Hematopoietic multipotent progenitor cell treated with erythropoietin and hydrocortisone succinate and interleukin-3 and kit ligand, for 4 days (in vitro differentiated cells): ENCODE results near the gene SDCBP2.

Experiments used
- DNase-seq: peaks from one replicate; pipeline ENCODE4 v3.0.0-alpha.2; 2015

Gene SDCBP2

DNA sequence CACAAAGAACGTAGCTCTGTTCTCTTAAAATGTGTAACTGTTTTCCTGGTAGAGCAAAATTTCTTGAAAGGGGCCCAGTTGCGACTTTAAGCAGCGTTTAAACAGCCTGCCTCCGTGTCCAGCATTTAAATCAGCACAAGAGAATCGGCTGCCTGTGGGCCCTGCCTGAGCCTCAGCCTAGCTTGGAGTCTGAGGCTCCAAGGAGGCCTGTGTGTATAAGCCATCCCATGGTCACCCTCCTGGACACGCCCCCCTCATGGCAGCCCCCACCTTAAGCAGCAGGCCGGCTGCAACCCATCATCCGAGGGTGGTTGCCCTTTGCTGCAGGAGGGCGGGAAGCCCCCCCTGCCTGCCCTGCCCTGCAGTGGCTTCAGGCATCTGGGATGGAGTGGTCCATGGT is 18.9 kb downstream of the SDCBP2 start:
- no peak for DNase-seq

DNA sequence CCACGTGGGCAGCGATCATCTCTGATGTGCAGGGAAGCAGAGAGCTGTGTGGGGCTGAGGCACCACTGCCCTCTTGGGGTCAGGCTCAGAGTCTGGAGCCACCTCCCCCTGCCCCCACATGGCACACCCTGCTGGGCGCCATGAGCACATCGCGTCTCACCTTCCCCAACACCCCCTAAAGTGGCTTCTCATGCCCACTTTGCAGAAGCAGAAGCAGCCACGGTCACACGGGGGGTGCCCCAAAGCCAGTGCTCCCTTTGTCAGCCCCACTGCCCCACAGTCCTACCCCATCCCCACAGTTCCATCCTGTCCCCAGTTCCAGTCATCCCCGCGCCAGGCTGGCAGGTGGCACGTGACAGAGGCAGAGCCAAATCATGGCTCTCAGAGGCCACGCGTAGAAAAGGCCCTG is 19.5 kb downstream of the SDCBP2 start:
- DNase-seq = peak; percentile 12

- no peak for DNase-seq
Observed at GRCh38 chr20:1308702-1309095, 20.2 kb downstream of the SDCBP2 start.

DNA sequence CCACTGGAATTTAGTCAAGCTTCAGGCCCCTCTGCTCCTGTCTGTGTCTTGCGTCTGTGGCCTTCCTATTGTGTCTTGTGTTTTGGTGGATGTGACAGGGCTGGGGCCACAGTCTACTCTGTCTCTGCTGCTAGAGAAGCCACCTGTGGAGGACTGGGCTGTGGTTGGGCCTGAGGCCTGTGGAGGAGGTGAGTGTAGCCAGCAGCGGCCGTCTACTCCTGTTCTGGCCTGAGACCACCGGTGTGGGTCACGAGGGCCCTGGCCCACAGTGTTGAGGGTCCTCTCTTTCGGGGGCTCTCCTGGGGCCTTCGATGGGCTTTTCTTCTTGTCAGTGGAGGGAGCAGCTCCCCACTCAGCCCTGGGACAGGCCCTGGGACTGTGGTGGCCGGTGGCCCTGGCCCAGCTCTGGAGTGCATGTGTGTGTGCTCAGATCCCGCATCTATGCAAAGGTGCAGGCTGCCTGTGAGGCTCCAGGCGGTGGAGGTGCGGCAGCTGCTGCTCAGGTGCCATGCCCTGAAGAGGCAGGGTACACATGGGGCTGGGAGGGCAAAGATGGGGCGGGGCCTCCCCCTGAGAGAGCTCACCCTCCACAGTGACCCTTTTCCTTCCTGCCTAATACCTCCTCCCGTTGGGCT is 20.8 kb downstream of the SDCBP2 start:
- DNase-seq = no peak

- no peak for DNase-seq
Observed at GRCh38 chr20:1307571-1307971, 21.4 kb downstream of the SDCBP2 start.

DNA sequence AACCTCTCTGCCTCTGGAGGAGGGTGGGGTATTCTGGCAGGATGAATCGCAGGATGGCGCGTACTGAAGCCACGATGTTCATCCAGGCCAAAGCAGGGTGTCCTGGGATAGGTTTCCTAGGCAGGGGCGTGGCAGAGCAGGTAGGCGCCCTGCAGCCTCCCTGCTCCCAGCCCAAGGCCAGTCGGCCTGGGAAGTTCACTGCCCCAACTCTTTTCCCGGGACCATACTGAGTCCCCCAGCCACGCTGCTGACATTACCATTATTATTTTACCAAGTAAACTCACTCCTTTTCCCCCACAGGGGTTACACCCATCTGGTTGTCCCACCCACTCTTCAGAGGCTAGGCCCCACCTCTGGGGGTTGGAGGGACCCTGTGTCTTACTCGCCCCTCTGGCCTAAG is 21.8 kb downstream of the SDCBP2 start:
- DNase-seq = no peak

GRCh38 chr20:1306316-1307135 is 22.4 kb downstream of the SDCBP2 start:
- no peak for DNase-seq

- no peak for DNase-seq
Observed at GRCh38 chr20:1305712-1306111, 23.2 kb downstream of the SDCBP2 start.

DNA sequence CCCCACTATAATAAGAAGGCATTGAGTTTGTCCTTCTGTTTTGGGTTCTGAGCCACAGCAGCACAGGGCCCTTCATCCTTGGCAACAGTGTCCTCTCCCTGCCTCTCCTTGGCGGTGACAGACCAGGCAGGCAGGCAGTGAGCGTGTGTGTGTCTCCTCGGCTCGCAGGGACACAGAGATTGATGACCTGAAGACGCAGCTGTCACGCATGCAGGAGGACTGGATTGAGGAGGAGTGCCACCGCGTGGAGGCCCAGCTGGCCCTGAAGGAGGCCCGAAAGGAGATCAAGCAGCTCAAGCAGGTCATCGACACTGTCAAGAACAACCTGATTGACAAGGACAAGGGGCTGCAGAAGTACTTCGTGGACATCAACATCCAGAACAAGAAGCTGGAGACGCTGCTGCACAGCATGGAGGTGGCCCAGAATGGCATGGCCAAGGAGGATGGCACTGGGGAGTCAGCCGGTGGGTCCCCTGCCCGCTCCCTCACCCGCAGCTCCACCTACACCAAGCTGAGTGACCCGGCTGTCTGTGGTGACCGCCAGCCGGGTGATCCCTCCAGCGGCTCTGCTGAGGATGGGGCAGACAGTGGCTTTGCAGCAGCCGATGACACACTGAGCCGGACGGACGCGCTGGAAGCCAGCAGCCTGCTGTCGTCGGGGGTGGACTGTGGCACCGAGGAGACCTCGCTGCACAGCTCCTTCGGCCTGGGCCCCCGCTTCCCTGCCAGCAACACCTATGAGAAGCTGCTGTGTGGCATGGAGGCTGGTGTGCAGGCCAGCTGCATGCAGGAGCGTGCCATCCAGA is 24.0 kb downstream of the SDCBP2 start:
- DNase-seq = no peak

DNA sequence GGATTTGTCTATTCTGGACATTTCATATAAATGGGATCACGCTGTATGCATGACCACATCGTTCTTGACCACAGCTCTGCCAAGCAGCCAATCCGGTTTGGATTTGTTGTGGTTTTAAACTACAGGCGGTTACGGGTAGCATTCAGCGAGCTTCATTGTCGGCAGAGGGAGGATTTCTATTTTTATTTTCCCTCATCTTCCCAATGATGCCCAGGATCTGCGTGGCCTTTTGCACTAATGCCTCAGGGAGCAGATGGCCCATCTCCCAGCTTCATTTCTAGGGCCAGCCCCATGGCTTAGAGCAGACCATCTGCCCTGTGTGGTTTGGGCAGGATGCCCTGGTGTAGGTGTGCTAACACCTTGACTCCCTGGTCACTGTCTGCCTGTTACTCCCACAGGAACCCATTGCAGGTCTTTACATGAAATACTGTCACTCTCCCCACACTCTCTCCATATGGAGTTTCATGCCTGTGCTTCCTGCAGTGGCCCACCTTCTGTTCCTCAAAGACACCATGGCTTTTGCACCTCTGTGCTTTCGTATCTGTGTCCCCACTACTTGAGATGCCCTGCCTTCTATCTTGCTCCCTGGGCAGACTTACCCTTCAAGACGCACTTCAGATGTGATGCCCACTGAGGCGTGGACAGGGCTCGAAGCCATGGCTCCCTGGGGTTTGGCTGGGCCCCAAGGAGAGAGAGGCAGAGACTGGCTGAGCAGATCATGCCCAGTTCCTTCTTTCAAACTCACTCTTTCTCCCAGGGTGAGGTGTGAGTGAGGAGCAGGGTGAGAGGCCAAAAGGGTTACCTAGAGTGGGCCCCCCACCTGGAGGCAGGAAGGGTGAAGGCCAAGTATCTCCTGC is 26.0 kb downstream of the SDCBP2 start:
- DNase-seq = peak; percentile 65

DNA sequence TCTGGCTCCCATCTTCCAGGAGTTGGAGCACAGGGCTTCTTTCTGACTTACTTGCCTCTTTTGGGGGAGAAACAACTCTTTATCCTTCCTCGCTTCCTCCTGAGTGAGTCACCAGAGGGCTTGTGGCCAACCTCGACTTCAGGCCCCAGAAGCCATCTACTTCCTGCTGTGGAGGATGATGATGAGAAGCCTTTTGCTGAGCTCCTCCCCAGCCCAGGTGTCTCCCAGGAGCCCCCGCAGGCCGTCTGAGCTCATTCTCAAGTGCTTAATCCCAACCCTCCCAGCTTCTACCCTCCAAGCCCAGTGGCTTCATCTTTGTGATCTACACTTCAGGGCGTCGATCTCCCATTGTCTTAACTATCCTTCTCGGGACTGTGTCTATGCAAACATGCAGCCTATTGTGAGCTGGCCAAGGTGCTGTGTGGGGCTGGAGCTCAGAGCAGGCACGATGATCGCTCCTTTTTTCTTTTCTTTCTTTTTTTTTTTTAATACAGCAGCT is 27.9 kb downstream of the SDCBP2 start:
- DNase-seq = peak; percentile 71

GRCh38 chr20:1300083-1300840 is 28.7 kb downstream of the SDCBP2 start:
- no peak for DNase-seq

- peak; percentile 45 for DNase-seq
Observed at GRCh38 chr20:1299522-1299921, 29.4 kb downstream of the SDCBP2 start.

DNA sequence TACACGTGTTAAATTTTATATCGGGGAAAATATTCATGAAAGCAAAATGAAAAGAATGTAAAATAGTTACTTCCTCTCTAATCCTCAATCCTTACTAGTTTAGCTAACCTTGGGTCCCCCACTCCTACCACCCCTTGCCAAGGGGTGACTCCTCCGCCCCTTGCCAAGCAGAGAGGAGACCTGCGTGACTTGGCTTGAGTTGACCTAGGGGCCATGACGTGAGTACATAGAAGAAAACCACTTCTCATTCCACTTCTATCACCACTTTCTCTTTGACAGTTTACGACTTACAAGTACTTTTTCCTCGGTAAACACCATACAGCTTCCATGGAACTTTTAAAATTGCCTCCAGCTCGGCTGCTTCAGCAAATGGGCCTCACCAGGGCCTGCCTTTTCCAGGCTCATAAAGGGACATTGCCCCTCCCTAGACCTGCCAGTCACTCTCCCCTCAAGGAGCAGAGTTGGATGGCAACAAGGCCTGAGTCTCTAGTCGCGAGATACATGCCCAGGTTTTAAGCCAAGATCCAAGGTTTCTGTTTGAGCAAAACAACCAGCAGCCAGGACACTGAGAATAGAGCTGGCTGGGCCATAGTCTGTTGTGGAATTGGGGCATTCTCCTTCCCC is 29.9 kb downstream of the SDCBP2 start:
- DNase-seq = no peak

GRCh38 chr20:1298166-1298565 is 30.8 kb downstream of the SDCBP2 start:
- no peak for DNase-seq

DNA sequence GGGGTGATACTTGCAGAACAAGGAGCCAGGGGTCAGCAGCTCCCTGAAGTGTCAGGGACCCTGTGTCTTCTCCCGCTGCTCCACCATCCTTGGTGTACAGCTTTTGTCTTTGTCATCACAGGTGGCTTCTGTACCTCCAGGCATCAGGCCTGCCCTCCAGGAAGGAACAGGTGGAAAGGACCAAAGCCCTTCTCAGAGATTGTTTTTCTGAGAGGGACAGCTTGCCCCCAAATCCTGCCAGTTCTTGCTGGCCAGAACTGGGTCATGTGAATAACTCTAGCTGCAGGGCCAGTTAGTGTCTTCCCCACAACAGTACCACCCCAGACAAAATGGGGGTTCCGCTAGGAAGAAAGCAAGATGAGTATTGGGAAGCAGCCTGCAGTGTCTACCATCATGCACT is 31.5 kb downstream of the SDCBP2 start:
- no peak for DNase-seq

GRCh38 chr20:1296922-1297321 is 32.0 kb downstream of the SDCBP2 start:
- DNase-seq = no peak

GRCh38 chr20:1296117-1296610 is 32.8 kb downstream of the SDCBP2 start:
- DNase-seq = no peak

- DNase-seq = no peak
Observed at GRCh38 chr20:1295276-1295930, 33.5 kb downstream of the SDCBP2 start.

- no peak for DNase-seq
Observed at GRCh38 chr20:1294497-1294896, 34.4 kb downstream of the SDCBP2 start.
